ENCODE measurements around the gene CDK5.

CDK5 gene

GRCh38 chr7:151007469-151007898 is 50.2 kb downstream of the CDK5 start:
- no peak overlapping the region for H3K4me3 ChIP-seq (ENCODE audit: low read depth, low read length)
- TF ChIP-seq CTCF (IDR thresholded peaks at IDR 0.05; ENCODE audit: borderline replicate concordance, insufficient read depth, low read depth, low read length) = no peak

GRCh38 chr7:151006590-151007300 is 51.0 kb downstream of the CDK5 start:
- no peak for TF ChIP-seq CTCF (IDR thresholded peaks at IDR 0.05; ENCODE audit: borderline replicate concordance, insufficient read depth, low read depth, low read length)
- H3K4me3 ChIP-seq (ENCODE audit: low read depth, low read length) = no peak overlapping the region

GRCh38 chr7:151005566-151005965 is 52.1 kb downstream of the CDK5 start:
- no peak for TF ChIP-seq CTCF (IDR thresholded peaks at IDR 0.05; ENCODE audit: borderline replicate concordance, insufficient read depth, low read depth, low read length)
- H3K4me3 ChIP-seq (ENCODE audit: low read depth, low read length) = no peak overlapping the region

All from GM12875 (cell line).